ENCODE data around the gene RAB11FIP3.
"Not testable (repeated sequence)": the region's sequence is repeated elsewhere in the genome, so short reads cannot be mapped to it uniquely, and the experiment has no call there.

RAB11FIP3 gene

GRCh38 chr16:496097-496886, 70.8 kb downstream of the RAB11FIP3 start:
- no peak for DNase-seq

DNA sequence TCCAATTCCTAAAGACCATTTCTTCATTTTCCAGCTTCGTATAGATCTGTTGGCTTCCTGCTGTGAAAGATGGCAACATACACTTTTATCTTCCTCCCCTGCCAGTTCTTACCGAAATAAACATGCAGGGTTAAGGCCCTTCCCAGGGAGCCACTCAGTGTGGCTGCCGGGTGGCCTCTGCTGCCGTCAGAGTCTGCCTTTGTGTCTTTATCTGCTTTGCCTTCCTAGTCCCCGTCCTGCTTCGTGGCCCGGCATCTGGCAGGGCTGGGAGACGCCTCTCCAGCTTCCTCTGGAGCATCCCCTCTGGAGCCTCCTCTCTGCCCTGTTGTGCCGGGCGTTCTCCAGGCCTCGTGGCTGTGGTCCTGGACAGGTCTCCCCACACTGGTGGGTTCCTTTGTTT, 71.8 kb downstream of the RAB11FIP3 start:
- DNase-seq, result no peak

- DNase-seq, result no peak
Measured at GRCh38 chr16:499924-500323, 74.5 kb downstream of the RAB11FIP3 start.

DNA sequence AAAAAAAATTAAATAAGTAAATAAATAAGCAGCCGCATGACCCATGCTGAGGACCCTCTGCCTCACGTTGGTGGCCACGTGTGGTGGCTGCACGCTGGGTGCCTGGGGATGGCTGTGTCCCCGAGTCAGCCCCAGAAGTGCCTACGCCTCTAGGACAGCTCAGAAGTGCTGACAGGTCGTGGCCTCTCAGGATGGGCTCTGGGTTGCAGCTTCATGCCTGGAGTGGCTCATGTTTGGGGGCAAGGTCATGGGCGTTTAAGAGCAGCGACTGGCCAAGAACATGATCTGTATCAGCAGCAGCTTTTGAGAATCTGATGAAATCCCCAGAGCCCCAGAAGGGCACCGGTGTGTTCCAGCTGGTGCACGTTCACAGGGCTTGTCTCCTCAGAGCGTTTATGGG, 75.3 kb downstream of the RAB11FIP3 start:
- no peak for DNase-seq

DNA sequence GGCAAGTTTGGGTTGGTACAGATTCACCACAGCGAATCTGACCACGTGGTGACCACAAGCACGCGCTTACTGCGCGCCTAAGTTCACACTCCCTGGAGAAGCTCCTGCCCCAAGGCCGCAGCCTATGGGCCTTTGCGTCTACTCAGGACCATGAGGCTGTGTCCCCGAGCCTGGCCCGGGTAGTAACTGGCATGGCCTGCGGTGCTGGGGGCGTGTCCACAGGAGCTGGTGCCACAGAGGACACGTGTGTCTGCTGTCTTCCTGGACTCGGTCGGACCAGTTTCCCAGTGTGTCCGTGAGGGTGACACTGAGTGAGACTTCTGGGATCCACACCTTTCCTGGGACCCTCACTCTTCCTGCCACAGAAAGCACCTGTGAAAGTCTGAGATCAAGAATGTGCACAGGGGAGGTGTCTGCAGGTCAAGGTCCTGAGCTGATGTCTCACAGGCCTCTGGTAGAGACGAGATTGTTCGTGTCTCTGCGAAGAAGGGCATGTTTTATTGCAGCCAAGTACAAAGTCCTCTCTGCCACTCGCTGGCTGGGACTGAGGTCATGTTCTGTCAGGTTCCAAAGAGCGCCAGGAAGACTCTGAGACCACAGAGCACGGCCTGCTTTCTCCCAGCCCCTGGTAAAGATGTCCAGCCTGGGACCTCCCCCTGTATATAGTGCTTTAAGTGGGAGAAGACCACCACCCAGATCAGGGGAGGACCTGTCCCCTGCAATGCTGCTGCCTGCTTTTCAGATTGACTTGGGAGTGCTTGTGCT, 76.9 kb downstream of the RAB11FIP3 start:
- DNase-seq, result no peak

- no peak for DNase-seq
Measured at GRCh38 chr16:503150-504071, 78.0 kb downstream of the RAB11FIP3 start.

DNA sequence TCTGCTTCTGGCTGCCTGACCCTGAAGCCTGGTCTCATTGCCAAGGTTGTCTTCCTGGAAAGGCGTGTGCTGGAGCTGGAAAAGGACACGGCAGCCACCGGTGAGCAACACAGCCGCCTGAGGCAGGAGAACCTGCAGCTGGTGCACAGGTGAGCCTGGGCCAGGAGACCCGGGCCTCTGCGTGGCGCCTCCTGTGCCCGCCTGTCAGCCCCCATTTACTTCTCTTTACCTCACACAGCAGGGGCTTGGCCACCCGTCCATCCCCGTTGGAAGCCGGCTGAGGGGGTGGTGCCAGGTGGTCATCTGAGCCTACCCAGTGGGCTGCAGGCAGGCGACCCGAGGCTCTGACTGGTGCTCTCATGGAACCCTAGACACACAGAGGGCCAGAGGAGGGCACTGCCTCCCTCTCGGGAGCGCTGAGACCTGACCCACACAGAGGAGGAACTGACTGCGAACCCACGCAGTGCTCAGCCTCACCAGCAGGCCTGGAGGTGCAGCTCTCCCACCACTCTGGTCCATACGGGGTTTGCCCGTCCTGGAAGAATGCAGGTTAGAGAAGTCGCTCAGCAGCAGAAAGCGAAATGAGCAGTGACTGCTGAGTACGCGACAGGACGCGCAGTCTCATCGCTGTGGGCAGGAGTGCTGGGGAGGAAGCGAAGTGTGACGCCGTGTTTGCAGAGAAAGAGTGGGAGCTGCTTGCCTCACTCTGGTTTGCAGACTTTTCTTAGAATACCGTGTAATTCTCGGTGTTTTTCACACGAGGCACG, 80.2 kb downstream of the RAB11FIP3 start:
- DNase-seq, result no peak

- no peak for DNase-seq
Measured at GRCh38 chr16:506246-506546, 80.7 kb downstream of the RAB11FIP3 start.

- DNase-seq, result not testable (repeated sequence)
Measured at GRCh38 chr16:507527-507926, 82.1 kb downstream of the RAB11FIP3 start.

DNA sequence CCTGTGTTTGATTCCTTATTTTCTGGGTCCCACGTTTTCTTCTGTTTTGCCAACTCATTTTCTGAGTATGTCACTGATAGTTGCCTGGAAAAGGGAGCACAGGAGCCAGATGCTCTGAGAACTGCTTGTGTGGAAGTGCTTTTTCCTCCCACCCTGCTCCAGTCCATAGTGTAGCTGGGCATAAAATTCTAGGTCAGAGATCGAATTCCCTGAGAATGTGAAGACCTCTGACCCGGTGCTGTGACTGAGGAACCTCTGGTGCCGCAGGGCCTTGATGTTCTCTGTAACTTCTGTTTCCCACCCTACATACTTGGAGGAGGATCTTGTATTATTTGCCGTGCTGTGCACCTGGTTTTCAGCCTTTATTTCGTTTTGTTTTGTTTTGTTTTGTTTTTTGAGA, 82.5 kb downstream of the RAB11FIP3 start:
- DNase-seq, result no peak

DNA sequence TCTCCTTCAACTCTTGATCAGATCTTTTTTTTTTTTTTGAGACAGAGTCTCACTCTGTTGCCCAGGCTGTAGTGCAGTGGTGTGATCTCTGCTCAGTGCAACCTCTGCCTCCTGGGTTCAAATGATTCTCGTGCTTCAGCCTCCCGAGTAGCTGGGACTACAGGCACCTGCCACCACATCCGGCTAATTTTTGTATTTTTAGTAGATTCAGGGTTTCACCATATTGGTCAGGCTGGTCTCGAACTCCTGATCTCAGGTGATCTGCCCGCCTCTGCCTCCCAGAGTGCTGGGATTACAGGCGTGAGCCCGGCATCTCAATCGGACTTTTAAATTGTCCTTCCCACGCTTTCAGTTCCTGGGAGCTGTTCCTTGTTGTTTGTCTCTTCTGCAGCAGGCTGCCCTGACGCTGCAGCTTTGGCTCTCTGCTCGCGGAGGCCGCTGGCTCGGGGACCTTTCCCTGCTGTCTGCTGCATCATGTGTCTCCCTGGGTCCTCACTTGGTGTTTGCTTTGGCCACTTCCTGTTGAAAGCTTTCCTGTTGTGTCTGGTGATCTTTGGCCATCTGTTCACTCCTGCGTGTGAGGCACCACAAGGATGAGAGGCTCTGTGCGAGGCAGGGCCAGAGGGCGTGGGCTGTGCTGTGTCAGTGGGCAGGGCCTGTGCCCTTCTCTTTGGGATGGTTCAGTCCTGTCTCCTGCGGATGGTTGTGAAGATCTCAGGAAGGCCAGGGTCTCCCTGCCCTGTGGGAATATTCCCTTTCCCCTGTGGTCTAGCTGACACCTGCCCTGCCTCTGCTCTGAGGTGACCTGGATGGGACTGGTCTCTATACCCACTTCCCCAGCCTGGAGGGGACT, 83.7 kb downstream of the RAB11FIP3 start:
- no peak for DNase-seq

DNA sequence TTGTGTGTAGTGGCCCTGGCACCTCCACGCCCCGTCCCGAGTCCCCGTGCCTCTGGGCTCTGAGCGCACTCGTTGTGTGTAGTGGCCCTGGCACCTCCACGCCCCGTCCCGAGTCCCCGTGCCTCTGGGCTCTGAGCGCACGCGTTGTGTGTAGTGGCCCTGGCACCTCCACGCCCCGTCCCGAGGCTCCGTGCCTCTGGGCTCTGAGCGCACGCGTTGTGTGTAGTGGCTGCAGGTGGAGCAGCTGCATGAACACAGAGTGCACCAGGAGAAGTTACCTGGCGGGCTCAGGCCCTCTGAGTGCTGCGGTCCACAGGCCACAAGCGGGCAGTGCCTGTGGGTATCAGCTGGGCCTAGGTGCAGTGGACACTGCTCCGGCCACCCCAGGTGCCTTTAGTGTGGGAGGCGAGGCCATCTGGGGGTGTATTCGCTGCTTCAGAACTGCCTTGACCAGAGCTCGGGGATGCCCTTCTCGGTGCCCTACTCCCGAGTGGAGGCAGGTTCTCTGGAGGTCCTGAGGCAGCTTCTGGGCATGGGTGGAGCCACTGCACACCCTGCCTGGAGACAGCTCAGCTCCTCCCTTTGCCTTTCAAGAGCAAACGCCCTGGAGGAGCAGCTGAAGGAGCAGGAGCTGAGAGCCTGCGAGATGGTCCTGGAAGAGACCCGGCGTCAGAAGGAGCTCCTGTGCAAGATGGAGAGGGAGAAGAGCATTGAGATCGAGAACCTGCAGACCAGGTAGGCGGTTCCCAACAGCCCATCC, 84.8 kb downstream of the RAB11FIP3 start:
- DNase-seq, result no peak

DNA sequence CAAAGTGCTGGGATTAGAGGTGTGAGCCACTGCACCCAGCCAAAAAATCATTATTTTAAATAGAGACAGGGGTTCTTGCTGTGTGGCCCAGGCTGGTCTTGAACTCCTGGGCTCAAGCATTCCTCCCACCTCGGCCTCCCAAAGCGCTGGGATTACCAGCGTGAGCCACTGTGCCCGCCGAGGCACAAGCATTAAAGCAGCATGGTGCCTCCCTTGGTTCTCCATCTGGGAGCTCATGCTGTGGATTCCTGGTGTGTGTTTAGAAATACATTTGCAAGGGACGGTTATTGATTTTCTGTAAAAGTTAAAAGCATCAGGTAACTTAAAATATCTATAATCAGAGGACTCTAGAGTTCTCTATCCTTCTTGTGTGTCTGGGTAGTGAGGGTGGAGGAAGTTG, 87.4 kb downstream of the RAB11FIP3 start:
- DNase-seq, result no peak

DNA sequence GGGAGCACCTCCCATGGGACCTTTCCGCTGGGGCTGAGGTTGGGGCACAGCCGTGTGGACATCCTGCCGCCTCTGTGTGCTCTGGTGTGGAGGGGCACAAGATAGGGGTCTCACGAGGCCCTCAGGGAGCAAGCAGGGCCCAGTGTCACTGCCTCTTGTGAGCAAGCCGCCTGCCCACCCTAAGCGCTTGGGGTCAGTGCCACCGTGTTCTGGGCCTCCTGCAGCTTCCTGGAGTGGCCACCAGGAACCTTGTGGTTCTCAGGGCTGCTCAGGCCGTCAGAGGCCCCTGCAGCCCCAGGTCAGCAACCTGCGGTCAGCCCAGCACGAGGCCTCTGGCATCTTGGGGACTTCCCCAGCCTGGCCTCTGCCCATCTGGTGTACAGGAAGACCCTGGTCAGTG, 88.5 kb downstream of the RAB11FIP3 start:
- DNase-seq, result no peak

DNA sequence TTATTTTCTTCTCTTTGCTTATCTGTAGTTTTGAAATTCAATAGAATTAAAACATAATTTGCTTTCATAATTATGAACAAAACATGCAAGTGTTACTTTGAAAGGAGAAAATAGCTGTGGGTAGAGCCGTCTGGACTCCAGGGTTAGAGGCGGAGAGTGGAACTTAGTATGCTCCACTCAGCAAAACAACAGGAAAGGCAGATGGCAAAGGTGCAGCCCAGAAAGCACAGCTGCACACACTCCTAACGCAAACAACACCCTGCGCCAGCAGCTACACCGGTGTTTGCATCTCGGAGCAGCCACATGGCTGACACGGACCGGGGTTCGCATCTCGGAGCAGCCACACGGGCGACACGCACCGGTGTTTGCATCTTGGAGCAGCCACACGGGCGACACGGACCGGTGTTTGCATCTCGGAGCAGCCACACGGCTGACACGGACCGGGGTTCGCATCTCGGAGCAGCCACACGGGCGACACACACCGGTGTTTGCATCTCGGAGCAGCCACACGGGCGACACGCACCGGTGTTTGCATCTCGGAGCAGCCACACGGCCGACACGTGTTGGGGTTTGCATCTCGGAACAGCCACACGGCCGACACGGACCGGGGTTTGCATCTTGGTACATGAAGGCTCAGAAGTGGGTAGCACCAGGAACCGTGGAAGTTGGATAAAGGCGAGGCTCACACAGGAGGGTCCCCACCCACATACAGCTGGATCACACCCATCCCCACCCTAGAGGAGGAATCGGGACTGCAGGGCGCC, 89.9 kb downstream of the RAB11FIP3 start:
- DNase-seq, result no peak

- DNase-seq, result no peak
Measured at GRCh38 chr16:515939-516226, 90.4 kb downstream of the RAB11FIP3 start.

DNA sequence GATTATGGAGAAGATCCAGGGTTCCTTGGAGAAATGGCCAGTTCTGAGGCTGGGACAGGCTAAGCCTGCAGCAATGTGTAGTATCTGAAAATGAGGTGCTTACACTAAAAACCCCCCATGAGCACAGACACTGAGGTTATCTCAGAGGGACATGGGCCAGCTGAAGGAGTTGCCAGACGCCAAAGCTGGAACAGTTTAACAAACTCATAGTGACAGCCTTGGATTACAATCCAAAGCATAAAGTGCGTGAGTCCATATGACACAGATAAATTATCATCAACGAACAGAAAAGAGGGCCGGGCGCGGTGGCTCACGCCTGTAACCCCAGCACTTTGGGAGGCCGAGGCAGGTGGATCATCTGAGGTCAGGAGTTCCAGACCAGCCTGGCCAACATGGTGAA, 90.9 kb downstream of the RAB11FIP3 start:
- DNase-seq, result no peak

DNA sequence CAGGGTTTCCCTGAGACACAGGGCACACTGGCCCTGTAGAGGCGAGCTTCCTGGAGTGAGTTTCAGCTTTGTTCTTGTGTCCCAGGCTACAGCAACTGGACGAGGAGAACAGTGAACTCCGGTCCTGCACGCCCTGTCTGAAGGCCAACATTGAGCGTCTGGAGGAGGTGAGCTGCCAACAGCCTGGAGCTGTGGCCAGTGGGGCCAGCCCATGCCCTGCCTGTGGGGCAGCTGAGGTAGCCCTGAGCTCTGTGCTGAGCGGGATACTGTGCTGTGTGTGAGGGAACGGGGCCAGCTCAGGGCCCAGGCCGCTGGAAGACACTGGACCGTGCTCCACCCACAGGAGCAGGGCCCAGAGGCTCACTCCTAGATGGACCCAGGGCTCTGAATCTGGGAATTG, 93.4 kb downstream of the RAB11FIP3 start:
- DNase-seq, result no peak

DNA sequence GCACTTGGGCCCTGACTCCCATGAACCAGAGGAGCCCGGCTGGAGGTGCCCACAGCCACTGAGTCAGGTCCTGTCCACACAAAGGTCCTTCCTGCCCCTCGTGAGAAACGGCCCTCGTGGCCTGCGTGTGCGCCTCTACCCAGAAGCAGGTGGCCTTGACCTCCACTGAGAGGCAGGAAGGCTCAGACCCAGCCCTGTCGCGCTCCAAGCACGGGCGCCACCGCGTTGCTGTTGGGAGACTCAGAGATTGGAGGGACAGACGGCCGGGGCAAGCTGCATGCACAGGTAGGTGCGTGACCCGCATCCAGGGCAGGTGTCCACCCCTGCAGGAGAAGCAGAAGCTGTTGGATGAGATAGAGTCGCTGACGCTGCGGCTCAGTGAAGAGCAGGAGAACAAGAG, 94.0 kb downstream of the RAB11FIP3 start:
- no peak for DNase-seq

Measured in NCI-H510A (cell line).